WERI-Rb-1 (cell line): ENCODE measurements around the gene ZNF385D.
"Not testable (repeated sequence)": the region's sequence is repeated elsewhere in the genome, so short reads cannot be mapped to it uniquely, and the experiment has no call there.

Source experiments
- DNase-seq: peaks from one replicate; pipeline ENCODE4 v3.0.0-alpha.2; 2020
- H3K27ac ChIP-seq: fragments of 250-450 bp; sonication (Bioruptor Pico); 2 replicates; pipeline ENCODE4 v1.5.1; 2020; ENCODE audit warnings: mild to moderate bottlenecking, moderate library complexity
- H3K27me3 ChIP-seq: fragments of 250-450 bp; sonication (Bioruptor Pico); 2 replicates; pipeline ENCODE4 v1.5.1; 2021; ENCODE audit warnings: mild to moderate bottlenecking, low read depth, moderate library complexity; ENCODE audit not compliant: insufficient read depth, severe bottlenecking
- H3K36me3 ChIP-seq: fragments of 250-450 bp; sonication (Bioruptor Pico); 2 replicates; pipeline ENCODE4 v1.5.1; 2020; ENCODE audit warnings: mild to moderate bottlenecking, moderate library complexity
- H3K4me3 ChIP-seq: 2 replicates; pipeline ENCODE4 v1.5.1; 2011; ENCODE audit warnings: low read depth, mild to moderate bottlenecking, control low read depth, low read length
- H3K9me3 ChIP-seq: fragments of 250-450 bp; sonication (Bioruptor Pico); 2 replicates; pipeline ENCODE4 v1.5.1; 2021; ENCODE audit warnings: mild to moderate bottlenecking, moderate library complexity; ENCODE audit not compliant: severe bottlenecking
- TF ChIP-seq, protein P1 (sequence below): IDR thresholded peaks from 2 replicates; pipeline ENCODE4 v1.5.1; 2011; ENCODE audit warnings: low read depth, mild to moderate bottlenecking, control low read depth, inconsistent platforms, low read length

ZNF385D gene

DNA sequence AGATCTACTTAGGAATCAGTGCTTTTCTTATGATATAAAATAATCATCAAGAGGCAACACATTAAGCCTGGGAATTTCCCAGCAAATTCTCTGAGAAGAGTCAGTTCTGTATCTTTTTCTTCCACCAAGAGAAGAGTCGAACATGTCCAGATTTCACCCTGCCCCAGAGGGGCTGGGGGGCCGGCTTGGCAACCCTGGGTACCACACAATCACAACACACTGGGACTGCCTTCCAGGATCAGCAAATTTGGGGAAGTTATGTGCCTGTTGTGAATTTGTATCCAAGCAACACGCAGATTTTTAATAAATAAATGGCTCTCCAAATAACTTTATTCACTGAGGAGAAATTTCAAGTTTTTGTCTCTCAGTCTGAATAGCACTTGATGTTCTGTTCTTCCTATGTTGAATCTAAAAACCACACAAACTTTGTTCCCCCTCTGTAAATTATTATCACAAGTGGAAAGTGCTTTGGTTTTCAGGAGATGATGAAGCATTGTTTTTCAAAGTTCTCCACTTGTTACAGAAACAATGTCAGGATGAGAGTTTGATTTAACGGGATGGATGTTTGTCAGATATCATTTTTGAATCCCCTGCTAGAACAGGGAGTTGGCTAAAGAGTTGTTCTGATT is 357.2 kb downstream of the ZNF385D start:
- TF ChIP-seq, protein P1, sequence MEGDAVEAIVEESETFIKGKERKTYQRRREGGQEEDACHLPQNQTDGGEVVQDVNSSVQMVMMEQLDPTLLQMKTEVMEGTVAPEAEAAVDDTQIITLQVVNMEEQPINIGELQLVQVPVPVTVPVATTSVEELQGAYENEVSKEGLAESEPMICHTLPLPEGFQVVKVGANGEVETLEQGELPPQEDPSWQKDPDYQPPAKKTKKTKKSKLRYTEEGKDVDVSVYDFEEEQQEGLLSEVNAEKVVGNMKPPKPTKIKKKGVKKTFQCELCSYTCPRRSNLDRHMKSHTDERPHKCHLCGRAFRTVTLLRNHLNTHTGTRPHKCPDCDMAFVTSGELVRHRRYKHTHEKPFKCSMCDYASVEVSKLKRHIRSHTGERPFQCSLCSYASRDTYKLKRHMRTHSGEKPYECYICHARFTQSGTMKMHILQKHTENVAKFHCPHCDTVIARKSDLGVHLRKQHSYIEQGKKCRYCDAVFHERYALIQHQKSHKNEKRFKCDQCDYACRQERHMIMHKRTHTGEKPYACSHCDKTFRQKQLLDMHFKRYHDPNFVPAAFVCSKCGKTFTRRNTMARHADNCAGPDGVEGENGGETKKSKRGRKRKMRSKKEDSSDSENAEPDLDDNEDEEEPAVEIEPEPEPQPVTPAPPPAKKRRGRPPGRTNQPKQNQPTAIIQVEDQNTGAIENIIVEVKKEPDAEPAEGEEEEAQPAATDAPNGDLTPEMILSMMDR, result no peak
- H3K4me3 ChIP-seq, result no peak overlapping the region
- no peaks in the 10 kb centered on the region for H3K27me3 ChIP-seq
- H3K36me3 ChIP-seq, result no peaks in the 10 kb centered on the region
- no peaks in the 10 kb centered on the region for H3K9me3 ChIP-seq
- no peak for DNase-seq
- no peak overlapping the region for H3K27ac ChIP-seq

DNA sequence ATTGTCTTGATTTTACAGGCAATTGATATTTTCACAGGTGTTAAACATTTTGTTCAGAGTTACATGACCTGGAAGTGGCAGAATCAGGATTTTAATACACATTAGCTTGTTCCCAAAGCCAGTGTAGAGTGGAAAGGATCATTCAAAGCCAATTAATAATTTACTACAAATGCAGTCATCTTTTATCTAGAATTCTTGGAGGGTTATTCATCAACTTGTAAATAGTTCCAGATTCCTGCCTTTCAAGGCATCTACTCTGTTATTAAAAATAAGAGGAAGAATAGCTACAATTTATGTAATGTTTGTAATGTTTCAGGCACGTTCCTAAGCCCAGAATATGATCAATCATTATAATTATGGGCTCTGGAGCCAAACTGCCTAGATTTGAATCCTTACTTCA is 358.5 kb downstream of the ZNF385D start:
- TF ChIP-seq, protein P1, result no peak
- Histone ChIP-seq H3K9me3 (no peaks in the 10 kb centered on the region), H3K36me3 (no peaks in the 10 kb centered on the region), H3K27ac (no peak overlapping the region), H3K27me3 (no peaks in the 10 kb centered on the region), H3K4me3 (no peak overlapping the region)
- DNase-seq, result no peak

DNA sequence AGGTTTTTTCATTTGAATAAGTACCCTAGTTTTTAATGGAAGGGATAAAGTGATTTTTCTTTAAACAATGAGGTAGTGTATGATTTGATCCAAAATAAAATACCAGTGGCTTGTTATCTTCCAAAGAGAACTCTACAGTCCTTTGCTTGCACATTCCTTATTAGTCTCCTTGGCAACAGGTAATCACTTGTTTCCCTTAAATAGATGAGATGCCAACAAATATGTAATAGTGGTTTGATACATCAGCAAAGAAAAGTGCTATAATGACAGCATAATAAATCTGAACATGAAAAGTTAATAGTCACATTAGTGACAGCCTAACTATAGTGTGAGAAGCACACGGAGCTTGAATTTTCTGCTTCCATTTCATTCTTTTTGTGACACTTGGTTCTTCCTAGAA is 360.2 kb downstream of the ZNF385D start:
- Histone ChIP-seq H3K36me3 (no peaks in the 10 kb centered on the region), H3K4me3 (no peak overlapping the region), H3K9me3 (no peaks in the 10 kb centered on the region), H3K27ac (no peak overlapping the region), H3K27me3 (no peaks in the 10 kb centered on the region)
- TF ChIP-seq, protein P1, result no peak
- no peak for DNase-seq

DNA sequence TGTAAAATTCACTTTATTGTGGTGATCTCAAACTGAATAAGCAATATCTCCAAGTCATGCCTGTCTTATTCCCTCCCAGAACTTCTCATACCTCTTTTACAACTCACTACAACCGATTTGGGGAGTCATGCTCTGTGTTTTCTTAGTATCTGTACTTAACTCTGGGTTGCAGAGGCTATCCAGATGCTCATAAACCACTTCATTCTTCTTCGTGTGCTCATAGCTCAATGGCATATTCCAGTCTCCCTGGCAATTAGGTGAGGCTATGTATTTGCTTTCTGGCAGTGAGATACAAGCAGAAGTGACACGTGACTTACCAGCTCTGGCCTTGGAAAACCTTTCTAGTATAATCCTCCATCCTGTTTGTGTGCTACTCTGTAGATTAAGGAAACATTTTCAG is 360.9 kb downstream of the ZNF385D start:
- Histone ChIP-seq H3K36me3 (no peaks in the 10 kb centered on the region), H3K27ac (no peak overlapping the region), H3K9me3 (no peaks in the 10 kb centered on the region), H3K27me3 (no peaks in the 10 kb centered on the region), H3K4me3 (no peak overlapping the region)
- DNase-seq, result no peak
- TF ChIP-seq, protein P1, result no peak

DNA sequence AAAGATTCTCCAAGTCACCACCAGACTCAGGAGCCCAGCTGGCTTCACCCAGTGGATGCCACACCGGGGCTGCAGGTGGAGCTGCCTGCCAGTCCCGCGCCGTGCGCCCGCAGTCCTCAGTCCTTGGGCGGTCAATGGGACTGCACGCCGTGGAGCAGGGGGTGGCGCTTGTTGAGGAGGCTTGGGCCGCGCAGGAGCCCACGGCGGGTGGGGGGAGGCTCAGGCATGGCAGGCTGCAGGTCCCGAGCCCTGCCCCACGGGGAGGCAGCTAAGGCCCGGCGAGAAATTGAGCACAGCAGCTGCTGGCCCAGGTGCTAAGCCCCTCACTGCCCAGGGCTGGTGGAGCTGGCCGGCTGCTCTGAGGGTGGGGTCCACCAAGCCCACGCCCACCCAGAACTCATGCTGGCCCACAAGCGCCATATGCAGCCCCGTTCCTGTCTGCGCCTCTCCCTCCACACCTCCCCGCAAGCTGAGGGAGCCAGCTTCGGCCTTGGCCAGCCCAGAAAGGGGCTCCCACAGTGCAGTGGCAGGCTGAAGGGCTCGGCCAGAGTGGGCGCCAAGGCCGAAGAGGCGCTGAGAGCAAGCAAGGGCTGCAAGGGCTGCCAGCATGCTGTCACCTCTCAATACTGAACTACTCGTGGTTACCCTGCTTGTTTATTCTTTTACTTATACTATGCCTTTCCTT is 363.7 kb downstream of the ZNF385D start:
- not testable (repeated sequence) for H3K4me3 ChIP-seq, H3K9me3 ChIP-seq, H3K27ac ChIP-seq, H3K36me3 ChIP-seq, DNase-seq, H3K27me3 ChIP-seq

DNA sequence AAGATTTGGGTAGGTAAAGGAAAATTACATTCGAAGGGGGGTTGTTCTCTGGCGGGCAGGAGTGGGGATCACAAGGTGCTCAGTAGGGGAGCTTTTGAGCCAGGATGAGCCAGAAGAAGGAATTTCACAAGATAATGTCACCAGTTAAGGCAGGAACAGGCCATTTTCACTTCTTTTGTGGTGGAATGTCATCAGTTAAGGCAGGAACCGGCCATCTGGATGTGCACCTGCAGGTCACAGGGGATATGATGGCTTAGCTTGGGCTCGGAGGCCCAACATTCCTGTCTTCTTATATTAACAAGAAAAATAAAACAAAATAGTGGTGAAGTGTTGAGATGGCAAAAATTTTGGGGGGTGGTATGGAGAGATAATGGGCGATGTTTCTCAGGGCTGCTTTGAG is 373.0 kb downstream of the ZNF385D start:
- not testable (repeated sequence) for H3K4me3 ChIP-seq, H3K27ac ChIP-seq, H3K36me3 ChIP-seq, DNase-seq, H3K9me3 ChIP-seq, H3K27me3 ChIP-seq
